ENCODE results near the gene VEGFD.

The VEGFD gene

DNA sequence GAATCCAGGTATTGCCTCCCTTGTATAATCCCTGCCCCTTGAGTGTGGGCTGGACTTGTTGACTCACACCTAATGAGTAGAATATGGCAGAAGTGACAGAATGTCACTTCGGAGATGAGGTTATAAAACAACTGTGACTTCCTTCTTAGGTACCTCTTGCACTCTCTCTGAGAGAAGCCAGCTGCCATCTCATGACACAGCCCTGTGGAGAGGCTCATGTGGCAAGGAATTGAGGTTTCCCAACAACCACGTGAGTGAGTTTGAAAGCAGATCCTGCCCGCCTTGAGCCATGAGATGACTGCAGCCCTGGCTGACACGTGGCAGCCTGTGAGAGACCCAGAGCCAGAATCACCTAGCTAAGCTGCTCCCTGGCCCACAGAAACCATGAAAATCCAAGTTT is 82.3 kb downstream of the VEGFD start:
- TF ChIP-seq, protein P1, sequence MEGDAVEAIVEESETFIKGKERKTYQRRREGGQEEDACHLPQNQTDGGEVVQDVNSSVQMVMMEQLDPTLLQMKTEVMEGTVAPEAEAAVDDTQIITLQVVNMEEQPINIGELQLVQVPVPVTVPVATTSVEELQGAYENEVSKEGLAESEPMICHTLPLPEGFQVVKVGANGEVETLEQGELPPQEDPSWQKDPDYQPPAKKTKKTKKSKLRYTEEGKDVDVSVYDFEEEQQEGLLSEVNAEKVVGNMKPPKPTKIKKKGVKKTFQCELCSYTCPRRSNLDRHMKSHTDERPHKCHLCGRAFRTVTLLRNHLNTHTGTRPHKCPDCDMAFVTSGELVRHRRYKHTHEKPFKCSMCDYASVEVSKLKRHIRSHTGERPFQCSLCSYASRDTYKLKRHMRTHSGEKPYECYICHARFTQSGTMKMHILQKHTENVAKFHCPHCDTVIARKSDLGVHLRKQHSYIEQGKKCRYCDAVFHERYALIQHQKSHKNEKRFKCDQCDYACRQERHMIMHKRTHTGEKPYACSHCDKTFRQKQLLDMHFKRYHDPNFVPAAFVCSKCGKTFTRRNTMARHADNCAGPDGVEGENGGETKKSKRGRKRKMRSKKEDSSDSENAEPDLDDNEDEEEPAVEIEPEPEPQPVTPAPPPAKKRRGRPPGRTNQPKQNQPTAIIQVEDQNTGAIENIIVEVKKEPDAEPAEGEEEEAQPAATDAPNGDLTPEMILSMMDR (IDR thresholded peaks at IDR 0.05; ENCODE audit: extremely low read depth, insufficient read depth, missing control alignments) = no peak
- in situ Hi-C loops (cut with MboI; ENCODE audit: low pct_unique_long_range_greater_than_20kb, low sequenced_read_pairs, unreplicated experiment) = no loop called here
- DNase-seq (ENCODE audit: low spot score) = no peak

DNA sequence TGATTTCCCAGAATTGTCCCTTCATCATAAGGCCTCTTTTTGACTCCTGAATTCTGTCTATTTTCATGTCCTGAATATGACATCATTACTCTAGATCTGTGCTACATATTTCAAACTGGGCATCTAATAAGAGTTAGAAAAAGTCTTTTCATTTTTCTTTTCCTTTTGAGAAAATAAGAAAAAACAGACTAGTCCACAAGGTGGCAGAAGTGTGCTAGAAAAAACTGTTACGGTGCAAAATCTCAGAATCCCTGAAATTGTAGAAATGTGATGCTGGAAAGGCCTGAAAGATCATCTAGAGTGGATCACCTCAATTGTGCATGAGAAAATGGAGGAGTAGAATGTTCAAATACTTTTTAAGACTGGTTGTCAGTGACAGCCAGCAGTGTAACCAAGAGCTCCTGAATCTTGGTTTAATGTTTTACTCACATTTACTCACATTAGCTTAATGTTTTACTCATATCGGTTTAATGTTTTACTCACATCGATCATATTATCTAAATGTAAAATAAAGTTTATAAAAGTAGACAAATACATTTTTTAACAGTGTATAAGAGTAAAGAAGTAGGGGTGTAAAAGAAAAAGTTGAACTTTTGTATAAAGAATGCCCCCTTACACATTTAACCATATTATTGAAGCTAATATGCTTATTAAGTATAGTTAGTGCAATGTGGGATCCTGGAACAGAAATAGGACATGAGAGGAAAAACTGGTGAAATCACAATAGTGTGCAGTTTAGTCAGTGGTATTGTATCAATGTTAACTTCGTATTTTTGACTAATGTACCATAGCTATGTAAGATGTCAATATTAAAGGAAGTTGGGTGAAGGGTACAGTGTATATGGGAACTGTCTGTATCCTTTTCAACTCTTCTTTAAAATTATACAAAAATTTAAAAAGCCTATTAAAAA is 84.0 kb downstream of the VEGFD start:
- TF ChIP-seq, protein P1 (IDR thresholded peaks at IDR 0.05; ENCODE audit: extremely low read depth, insufficient read depth, missing control alignments) = peak; percentile 45
- peak; percentile 28 for DNase-seq (ENCODE audit: low spot score)
- in situ Hi-C loops (cut with MboI; ENCODE audit: low pct_unique_long_range_greater_than_20kb, low sequenced_read_pairs, unreplicated experiment) = no loop called here

DNA sequence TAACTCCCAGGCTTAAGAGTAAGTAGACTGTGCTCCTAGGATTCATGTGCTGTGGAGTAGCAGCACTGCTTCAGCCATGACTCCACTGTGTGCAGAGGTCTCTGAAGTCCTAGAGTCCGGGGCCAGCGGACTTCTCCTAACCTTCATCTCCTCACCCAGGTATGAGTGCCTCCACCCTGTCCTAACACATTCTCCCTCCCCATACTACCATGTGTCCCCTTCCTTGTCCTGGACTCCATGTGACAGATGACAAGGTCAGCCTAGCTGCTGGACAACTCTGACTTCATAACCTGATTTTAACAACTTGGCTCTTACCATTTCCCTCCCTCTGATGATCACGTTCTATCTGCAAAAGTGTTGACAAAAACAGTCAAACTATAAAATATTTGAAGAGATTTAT is 85.4 kb downstream of the VEGFD start:
- TF ChIP-seq, protein P1 (IDR thresholded peaks at IDR 0.05; ENCODE audit: extremely low read depth, insufficient read depth, missing control alignments) = no peak
- DNase-seq (ENCODE audit: low spot score) = no peak
- in situ Hi-C loops (cut with MboI; ENCODE audit: low pct_unique_long_range_greater_than_20kb, low sequenced_read_pairs, unreplicated experiment) = no loop called here

DNA sequence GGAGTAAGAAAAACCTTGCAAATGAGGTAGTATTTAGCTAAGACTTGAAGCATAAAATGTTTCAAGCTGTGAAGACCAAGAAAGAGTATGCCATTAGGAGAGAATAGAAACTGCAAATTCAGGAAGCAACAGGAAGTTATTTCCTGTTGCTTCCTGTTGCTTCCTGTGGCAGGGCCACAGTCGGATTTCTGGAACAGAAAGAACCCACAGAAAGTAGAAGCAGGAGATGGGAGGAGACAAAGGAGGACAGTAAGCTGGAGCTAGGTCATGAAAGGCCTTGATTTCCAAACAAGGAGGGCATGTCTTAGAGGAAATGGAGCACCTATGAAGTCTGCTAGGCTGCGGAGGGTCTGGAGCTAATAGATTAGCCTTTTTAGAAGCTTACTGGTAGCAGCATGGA is 86.0 kb downstream of the VEGFD start:
- in situ Hi-C loops (cut with MboI; ENCODE audit: low pct_unique_long_range_greater_than_20kb, low sequenced_read_pairs, unreplicated experiment) = no loop called here
- no peak for DNase-seq (ENCODE audit: low spot score)
- TF ChIP-seq, protein P1 (IDR thresholded peaks at IDR 0.05; ENCODE audit: extremely low read depth, insufficient read depth, missing control alignments) = no peak
